Spinal cord (tissue), 10 donors: Measurements from ENCODE around the gene OLIG1. TPM values are rescaled to one million over a fixed set of nuclear protein-coding genes. Genes with fewer than 3 reads are reported as not detected.

Experiments
- DNase-seq, 6 donors: peaks; one replicate each; pipeline versions ENCODE4 v3.0.0 to v3.0.0-alpha.2; 2013 to 2015; ENCODE audit warnings: low spot score in 6 of 6, low read depth in 4 of 6
- H3K27ac ChIP-seq: one replicate; pipeline ENCODE4 v1.5.1; 2013; ENCODE audit warnings: low read depth, low read length, control low read depth
- H3K27me3 ChIP-seq: one replicate; pipeline ENCODE4 v1.6.1; 2013; ENCODE audit warnings: low read length; ENCODE audit not compliant: control insufficient read depth, insufficient read depth
- H3K36me3 ChIP-seq: one replicate; pipeline ENCODE4 v1.6.1; 2013; ENCODE audit warnings: low read length; ENCODE audit not compliant: control insufficient read depth, insufficient read depth
- H3K4me1 ChIP-seq: one replicate; pipeline ENCODE4 v1.6.1; 2013; ENCODE audit warnings: low read length; ENCODE audit not compliant: control insufficient read depth, insufficient read depth
- H3K4me3 ChIP-seq: one replicate; pipeline ENCODE4 v1.5.1; 2013; ENCODE audit warnings: low read depth, low read length, control low read depth
- H3K9me3 ChIP-seq: one replicate; pipeline ENCODE4 v1.6.1; 2013; ENCODE audit warnings: low read length; ENCODE audit not compliant: control insufficient read depth, insufficient read depth
- WGBS: methylation state at CpG from one replicate; pipeline ENCODE4 v1.1.5; 2013; ENCODE audit warnings: missing lambda C conversion rate; ENCODE audit not compliant: insufficient coverage; 5-methylcytosine and 5-hydroxymethylcytosine counted together
- polyA plus RNA-seq, 2 donors: library from polyadenylated mRNA; unstranded; fragments of 120-200 nt; gene quantifications; one replicate each; pipeline ENCODE4 v1.2.1, GENCODE V29; 2013; ENCODE audit not compliant: insufficient read length in 2 of 2
- total RNA-seq, 2 donors: library from RNA; depleted of rRNA in 1 of 2; stranded (reverse); fragments of 120-200 nt in 1 of 2; fragments of >200 nt in 1 of 2; gene quantifications; one replicate each; pipeline versions ENCODE4 v1.2.3 to v1.2.4, GENCODE V29; 2013 to 2014
- donor health status: healthy.

OLIG1 gene
- total and polyA plus RNA-seq, 4 donors = 27.5 to 405 (median 176) TPM

DNA sequence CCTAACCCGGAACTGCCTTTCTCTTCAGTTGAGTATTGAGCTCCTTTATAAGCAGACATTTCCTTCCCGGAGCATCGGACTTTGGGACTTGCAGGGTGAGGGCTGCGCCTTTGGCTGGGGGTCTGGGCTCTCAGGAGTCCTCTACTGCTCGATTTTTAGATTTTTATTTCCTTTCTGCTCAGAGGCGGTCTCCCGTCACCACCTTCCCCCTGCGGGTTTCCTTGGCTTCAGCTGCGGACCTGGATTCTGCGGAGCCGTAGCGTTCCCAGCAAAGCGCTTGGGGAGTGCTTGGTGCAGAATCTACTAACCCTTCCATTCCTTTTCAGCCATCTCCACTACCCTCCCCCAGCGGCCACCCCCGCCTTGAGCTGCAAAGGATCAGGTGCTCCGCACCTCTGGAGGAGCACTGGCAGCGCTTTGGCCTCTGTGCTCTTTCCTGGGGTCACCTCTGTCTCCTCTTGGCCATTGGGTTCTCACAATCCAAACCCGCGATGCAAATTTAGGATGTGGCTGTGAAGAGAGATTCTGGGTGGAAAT lies 40.5 kb upstream of the OLIG1 start:
- Histone ChIP-seq H3K9me3 (no peaks in the 10 kb centered on the region), H3K36me3 (peaks cover 20% of the 10 kb centered on the region), H3K27me3 (peaks cover 96% of the 10 kb centered on the region), H3K4me1 (peaks cover 69% of the 10 kb centered on the region), H3K27ac (peak overlapping the region; percentile 57), H3K4me3 (peak overlapping the region; percentile 24)
- DNase-seq = peak in 1 of 6 donors; percentile 48
- 11% methylated on average over 15 of the region's 19 CpGs for WGBS

DNA sequence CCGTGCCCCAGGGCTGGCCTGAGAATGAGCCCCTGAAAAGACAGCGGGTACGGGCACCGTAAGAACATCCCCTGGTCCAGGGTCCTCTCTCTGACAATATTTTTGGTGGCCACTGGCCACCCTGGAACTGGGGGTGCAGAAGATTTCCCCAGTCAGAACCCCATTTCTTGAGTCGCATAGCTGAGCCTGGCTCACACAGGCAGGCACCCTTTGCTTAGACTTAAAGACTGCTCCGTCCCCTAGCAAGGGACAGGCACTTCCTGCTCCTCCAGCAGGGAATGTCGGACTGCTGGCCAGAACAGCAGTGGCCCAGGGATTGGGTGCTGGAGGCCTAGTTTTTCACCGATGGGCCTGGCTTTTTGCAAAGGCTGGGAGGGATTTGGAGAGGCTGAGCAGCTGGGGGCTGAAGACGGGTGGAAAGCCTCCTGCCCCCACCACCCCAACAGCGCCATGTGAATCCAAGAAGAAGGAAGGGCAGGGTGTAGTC lies 39.9 kb upstream of the OLIG1 start:
- H3K4me1 ChIP-seq = peaks cover 66% of the 10 kb centered on the region
- peaks cover 96% of the 10 kb centered on the region for H3K27me3 ChIP-seq
- WGBS = 21% methylated on average over 8 of the region's 10 CpGs
- peak overlapping the region; percentile 57 for H3K27ac ChIP-seq
- peak in 2 of 6 donors; percentile 6 to 24 for DNase-seq
- no peaks in the 10 kb centered on the region for H3K9me3 ChIP-seq
- peaks cover 20% of the 10 kb centered on the region for H3K36me3 ChIP-seq
- peak overlapping the region; percentile 24 for H3K4me3 ChIP-seq

DNA sequence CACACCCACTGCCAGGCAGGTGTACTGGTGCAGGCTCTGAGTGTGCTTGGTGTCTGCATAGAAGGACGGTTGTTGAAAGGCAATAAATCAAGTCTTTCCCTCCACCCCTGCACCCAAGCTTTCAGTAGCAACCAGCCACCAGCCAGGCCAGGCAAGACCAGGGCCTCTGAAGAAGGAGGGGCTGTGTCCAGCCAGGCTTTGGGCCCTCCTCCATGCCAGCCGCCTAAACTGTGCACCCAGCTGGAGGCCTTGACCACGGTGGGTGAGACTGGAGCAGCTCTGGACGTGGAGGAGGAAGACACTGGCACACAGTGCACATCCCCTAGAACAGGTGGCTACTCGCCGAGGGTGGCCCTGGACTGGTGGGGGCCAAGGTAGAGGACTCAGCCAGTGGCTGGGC lies 39.3 kb upstream of the OLIG1 start:
- peaks cover 20% of the 10 kb centered on the region for H3K36me3 ChIP-seq
- peak overlapping the region; percentile 24 for H3K4me3 ChIP-seq
- H3K9me3 ChIP-seq = no peaks in the 10 kb centered on the region
- WGBS = 37% methylated on average over 5 of the region's 6 CpGs
- H3K27me3 ChIP-seq = peaks cover 96% of the 10 kb centered on the region
- H3K27ac ChIP-seq = peak overlapping the region; percentile 57
- peak in 2 of 6 donors; percentile 18 to 31 for DNase-seq
- peaks cover 62% of the 10 kb centered on the region for H3K4me1 ChIP-seq

DNA sequence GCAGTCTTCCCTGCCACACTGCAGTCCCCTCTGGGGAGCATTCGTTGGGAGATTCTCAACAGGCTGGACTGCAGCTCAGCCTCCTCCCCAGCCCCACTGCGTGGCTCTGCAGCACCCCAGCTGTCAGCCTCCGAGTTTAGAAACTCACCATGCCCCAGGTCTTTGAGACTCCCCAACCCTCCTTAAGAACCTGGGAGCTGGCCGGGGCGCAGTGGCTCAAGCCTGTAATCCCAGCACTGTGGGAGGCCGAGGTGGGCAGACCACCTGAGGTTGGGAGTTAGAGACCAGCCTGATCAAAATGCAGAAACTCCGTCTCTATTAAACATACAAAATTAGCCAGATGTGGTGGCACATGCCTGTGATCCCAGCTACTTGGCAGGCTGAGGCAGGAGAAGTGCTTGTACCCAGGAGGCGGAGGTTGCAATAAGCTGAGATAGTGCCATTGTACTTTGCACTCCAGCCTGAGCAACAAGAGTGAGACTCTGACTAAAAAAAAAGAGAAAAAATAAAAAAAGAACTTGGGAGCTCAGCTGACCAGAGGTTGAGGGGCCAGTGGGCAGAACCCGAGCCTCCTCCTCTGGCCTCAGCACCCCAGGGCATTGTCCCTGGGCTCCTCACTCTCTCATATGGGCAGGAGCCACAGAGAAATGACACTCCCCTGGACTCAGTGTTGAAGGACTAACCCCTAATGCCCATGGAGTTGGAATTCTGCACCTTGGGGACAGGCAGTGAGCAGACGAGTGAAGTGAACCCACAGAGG lies 38.6 kb upstream of the OLIG1 start:
- Histone ChIP-seq H3K27ac (peak overlapping the region; percentile 40), H3K36me3 (peaks cover 20% of the 10 kb centered on the region), H3K9me3 (no peaks in the 10 kb centered on the region), H3K4me3 (peak overlapping the region; percentile 2), H3K27me3 (peaks cover 95% of the 10 kb centered on the region), H3K4me1 (peaks cover 60% of the 10 kb centered on the region)
- DNase-seq = peak in 1 of 6 donors; percentile 9
- WGBS = 26% methylated on average over 8 of the region's 10 CpGs

DNA sequence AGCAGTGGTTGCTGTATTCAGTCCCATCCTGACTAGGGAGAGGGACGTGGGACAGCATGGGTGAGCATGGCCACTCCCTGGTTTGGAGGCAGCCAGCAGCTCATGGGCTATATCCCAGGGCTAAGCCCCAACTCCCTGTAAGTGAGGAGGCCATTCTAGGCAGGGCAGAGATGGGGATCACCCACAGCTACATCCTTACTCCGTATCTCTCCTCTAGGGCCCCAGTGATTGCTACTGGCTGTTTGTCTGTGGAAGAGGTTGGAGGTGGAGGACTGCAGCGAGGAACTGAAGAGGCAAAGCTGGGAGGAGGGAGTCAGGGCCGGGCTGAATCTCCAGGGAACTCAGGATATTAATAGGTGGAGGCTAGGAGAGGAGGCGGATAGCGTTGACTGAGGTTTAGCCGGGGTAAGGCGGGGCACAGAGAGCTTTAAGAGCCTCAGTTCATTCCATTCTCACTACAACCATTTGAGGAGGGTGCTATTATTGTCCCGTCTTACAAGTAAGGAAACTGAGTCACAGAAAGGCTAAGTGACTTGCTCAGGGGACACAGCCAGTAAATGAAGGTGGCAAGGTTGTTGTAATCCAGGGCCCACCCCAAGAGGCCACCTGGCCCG lies 37.4 kb upstream of the OLIG1 start:
- H3K27me3 ChIP-seq = peaks cover 91% of the 10 kb centered on the region
- peaks cover 11% of the 10 kb centered on the region for H3K36me3 ChIP-seq
- no peak for DNase-seq
- no peak overlapping the region for H3K27ac ChIP-seq
- no peaks in the 10 kb centered on the region for H3K9me3 ChIP-seq
- peaks cover 58% of the 10 kb centered on the region for H3K4me1 ChIP-seq
- WGBS = 34% methylated on average over 2 of the region's 10 CpGs
- H3K4me3 ChIP-seq = no peak overlapping the region

DNA sequence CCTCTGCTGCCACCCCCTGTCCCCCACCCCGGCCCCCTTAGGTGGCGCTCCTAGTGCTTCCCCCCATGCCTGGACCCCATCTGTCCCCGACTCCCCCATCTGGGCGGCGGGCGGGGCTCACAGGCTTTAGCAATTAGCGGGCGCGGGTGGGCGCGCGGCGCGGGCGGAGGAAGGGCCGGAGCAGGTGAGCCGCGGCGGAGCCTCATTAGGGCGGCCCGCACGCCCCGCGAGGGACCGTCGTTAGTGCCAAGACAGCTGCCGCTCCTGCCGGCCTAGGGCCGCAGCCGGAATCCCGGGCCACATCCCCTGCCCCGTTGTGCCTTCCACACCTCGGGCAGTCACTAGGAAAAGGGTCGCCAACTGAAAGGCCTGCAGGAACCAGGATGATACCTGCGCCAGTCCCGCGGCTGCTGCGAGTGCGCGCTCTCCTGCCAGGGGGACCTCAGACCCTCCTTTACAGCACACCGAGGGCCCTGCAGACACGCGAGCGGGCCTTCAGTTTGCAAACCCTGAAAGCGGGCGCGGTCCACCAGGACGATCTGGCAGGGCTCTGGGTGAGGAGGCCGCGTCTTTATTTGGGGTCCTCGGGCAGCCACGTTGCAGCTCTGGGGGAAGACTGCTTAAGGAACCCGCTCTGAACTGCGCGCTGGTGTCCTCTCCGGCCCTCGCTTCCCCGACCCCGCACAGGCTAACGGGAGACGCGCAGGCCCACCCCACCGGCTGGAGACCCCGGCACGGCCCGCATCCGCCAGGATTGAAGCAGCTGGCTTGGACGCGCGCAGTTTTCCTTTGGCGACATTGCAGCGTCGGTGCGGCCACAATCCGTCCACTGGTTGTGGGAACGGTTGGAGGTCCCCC lies 36.6 kb upstream of the OLIG1 start:
- peaks cover 58% of the 10 kb centered on the region for H3K4me1 ChIP-seq
- H3K27ac ChIP-seq = no peak overlapping the region
- no peak overlapping the region for H3K4me3 ChIP-seq
- 11% methylated on average over 74 of the region's 76 CpGs for WGBS
- no peaks in the 10 kb centered on the region for H3K9me3 ChIP-seq
- H3K36me3 ChIP-seq = peaks cover 3% of the 10 kb centered on the region
- peak in 1 of 6 donors; percentile 9 for DNase-seq
- peaks cover 84% of the 10 kb centered on the region for H3K27me3 ChIP-seq

DNA sequence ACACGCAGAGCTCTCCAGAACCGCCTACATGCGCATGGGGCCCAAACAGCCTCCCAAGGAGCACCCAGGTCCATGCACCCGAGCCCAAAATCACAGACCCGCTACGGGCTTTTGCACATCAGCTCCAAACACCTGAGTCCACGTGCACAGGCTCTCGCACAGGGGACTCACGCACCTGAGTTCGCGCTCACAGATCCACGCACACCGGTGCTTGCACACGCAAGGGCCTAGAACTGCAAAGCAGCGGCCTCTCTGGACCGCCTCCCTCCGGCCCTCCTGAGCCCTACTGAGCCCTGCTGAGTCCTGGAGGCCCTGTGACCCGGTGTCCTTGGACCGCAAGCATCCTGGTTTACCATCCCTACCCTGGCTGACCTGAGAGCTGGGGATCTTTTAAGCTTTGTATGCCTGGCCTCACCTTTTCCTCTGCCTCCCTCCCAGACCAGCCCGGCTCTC lies 36.0 kb upstream of the OLIG1 start:
- Histone ChIP-seq H3K9me3 (no peaks in the 10 kb centered on the region), H3K27me3 (peaks cover 77% of the 10 kb centered on the region), H3K36me3 (no peaks in the 10 kb centered on the region), H3K27ac (no peak overlapping the region), H3K4me3 (no peak overlapping the region), H3K4me1 (peaks cover 54% of the 10 kb centered on the region)
- WGBS = 49% methylated on average over 20 of the region's 20 CpGs
- DNase-seq = no peak

DNA sequence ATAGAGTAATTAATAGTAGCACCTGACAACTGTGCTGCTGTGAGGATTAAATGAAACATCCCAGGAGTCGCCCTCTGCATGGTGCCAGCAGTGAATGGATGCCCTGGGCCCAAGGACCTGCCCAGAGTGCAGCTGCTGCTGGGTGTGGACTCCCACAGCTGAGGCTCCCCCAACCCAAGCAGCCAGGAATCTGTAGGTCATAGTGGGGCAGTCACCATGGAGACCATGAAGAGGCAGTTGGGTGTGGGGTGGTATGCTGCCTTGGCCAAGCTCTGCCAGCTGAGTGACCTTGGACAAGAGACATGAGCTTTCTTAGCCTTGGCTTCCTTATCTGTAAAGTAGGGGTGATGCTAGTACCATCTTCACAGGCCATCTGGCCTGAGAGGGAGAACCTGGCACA lies 34.8 kb upstream of the OLIG1 start:
- Histone ChIP-seq H3K4me1 (peaks cover 47% of the 10 kb centered on the region), H3K36me3 (no peaks in the 10 kb centered on the region), H3K9me3 (no peaks in the 10 kb centered on the region), H3K27ac (no peak overlapping the region), H3K4me3 (no peak overlapping the region), H3K27me3 (peaks cover 65% of the 10 kb centered on the region)
- DNase-seq = no peak
- 67% methylated on average over 1 of the region's 1 CpG for WGBS
